IPS-NIHi11 (cell line): ENCODE results near the gene CELF5.

Experiments used
- DNase-seq: peaks from one replicate; pipeline ENCODE4 v3.0.0; 2012; ENCODE audit warnings: mixed read lengths, low spot score

Gene CELF5

GRCh38 chr19:3344608-3345598, 120.4 kb downstream of the CELF5 start:
- no peak for DNase-seq

- no peak for DNase-seq
These were observed 121.5 kb downstream of the CELF5 start for GRCh38 chr19:3345850-3346460.
